ENCODE results near the gene CSNK1A1L. TPM values are rescaled to one million over a fixed set of nuclear protein-coding genes. Genes with fewer than 3 reads are reported as not detected.

CSNK1A1L gene
- total RNA-seq, 1 experiment from 2014 or later: not detected

GRCh38 chr13:37074703-37075102, 30.8 kb downstream of the CSNK1A1L start:
- Histone ChIP-seq H3K9me2 (ENCODE audit: insufficient read depth) (no peaks in the 10 kb centered on the region), H3K27ac (ENCODE audit: low read depth, low read length) (no peak overlapping the region), H2AFZ (ENCODE audit: low read depth, low read length, poor library complexity, severe bottlenecking) (no peak overlapping the region), H3K4me3 (replicated peaks in 1 of 2; ENCODE audit: low read depth in 1 of 2, low read length in 2 of 2) (no peak overlapping the region), H3K9me3 (ENCODE audit: control insufficient read depth in 1 of 2, insufficient read depth in 1 of 2, low read depth in 1 of 2, low read length in 2 of 2) (no peaks in the 10 kb centered on the region), H3K4me1 (ENCODE audit: control insufficient read depth in 1 of 2, insufficient read depth in 2 of 2, low read length in 2 of 2) (no peaks in the 10 kb centered on the region), H3K79me2 (ENCODE audit: insufficient read depth, low read length) (no peaks in the 10 kb centered on the region), H3K36me3 (ENCODE audit: control insufficient read depth in 1 of 2, insufficient read depth in 2 of 2, low read length in 2 of 2) (no peaks in the 10 kb centered on the region), H3K27me3 (ENCODE audit: insufficient read depth, low read length) (no peaks in the 10 kb centered on the region), H4K20me1 (ENCODE audit: insufficient read depth) (no peaks in the 10 kb centered on the region), H3K4me2 (ENCODE audit: low read length) (no peak overlapping the region), H3K9ac (ENCODE audit: low read length) (no peak overlapping the region)
- BruUV-seq (replicated peaks): no TSS peak
- ChIA-PET RAD21 (ENCODE audit: low non-redundant PET in 1 of 2, low total read pairs in 2 of 2, uncharacterized antibody in 2 of 2, unreplicated experiment in 2 of 2) (no interaction called here), POLR2A (no interaction called here), CTCF (no interaction called here)
- intact Hi-C loops (cut with micrococcal nuclease): loop anchor here (1.0 to 10.0 kb wide), 3 partner anchors 528 to 1841 kb away; partner anchors contain the start of gene UFM1
- peak; percentile 8 for DNase-seq (ENCODE audit: low read depth, low spot score)
- TF ChIP-seq RAD21 (IDR thresholded peaks at IDR 0.05; ENCODE audit: low read depth) (peak; percentile 35; the same call in 1 of the 2 replicates), FOSL1 (IDR thresholded peaks at IDR 0.05; ENCODE audit: low read depth) (no peak), CEBPB (IDR thresholded peaks at IDR 0.05; ENCODE audit: low read depth) (no peak), JUND (IDR thresholded peaks at IDR 0.05) (no peak)
- TF ChIP-seq, protein P1, sequence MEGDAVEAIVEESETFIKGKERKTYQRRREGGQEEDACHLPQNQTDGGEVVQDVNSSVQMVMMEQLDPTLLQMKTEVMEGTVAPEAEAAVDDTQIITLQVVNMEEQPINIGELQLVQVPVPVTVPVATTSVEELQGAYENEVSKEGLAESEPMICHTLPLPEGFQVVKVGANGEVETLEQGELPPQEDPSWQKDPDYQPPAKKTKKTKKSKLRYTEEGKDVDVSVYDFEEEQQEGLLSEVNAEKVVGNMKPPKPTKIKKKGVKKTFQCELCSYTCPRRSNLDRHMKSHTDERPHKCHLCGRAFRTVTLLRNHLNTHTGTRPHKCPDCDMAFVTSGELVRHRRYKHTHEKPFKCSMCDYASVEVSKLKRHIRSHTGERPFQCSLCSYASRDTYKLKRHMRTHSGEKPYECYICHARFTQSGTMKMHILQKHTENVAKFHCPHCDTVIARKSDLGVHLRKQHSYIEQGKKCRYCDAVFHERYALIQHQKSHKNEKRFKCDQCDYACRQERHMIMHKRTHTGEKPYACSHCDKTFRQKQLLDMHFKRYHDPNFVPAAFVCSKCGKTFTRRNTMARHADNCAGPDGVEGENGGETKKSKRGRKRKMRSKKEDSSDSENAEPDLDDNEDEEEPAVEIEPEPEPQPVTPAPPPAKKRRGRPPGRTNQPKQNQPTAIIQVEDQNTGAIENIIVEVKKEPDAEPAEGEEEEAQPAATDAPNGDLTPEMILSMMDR (IDR thresholded peaks at IDR 0.05 in 2 of 3, conservative IDR thresholded peaks at IDR 0.05 in 1 of 3; ENCODE audit: borderline replicate concordance in 1 of 3, insufficient read depth in 1 of 3, low read depth in 2 of 3, low read length in 2 of 3): peak in 2 of 3 experiments; percentile 14 to 59; a peak in 2 of 6 replicates
- peak; percentile 75 for ATAC-seq

GRCh38 chr13:37072024-37072423, 33.4 kb downstream of the CSNK1A1L start:
- Histone ChIP-seq H3K4me2 (ENCODE audit: low read length) (no peak overlapping the region), H3K27ac (ENCODE audit: low read depth, low read length) (no peak overlapping the region), H3K79me2 (ENCODE audit: insufficient read depth, low read length) (no peaks in the 10 kb centered on the region), H3K9me3 (ENCODE audit: control insufficient read depth in 1 of 2, insufficient read depth in 1 of 2, low read depth in 1 of 2, low read length in 2 of 2) (no peaks in the 10 kb centered on the region), H4K20me1 (ENCODE audit: insufficient read depth) (no peaks in the 10 kb centered on the region), H3K4me1 (ENCODE audit: control insufficient read depth in 1 of 2, insufficient read depth in 2 of 2, low read length in 2 of 2) (no peaks in the 10 kb centered on the region), H2AFZ (ENCODE audit: low read depth, low read length, poor library complexity, severe bottlenecking) (no peak overlapping the region), H3K4me3 (replicated peaks in 1 of 2; ENCODE audit: low read depth in 1 of 2, low read length in 2 of 2) (no peak overlapping the region), H3K9ac (ENCODE audit: low read length) (no peak overlapping the region), H3K36me3 (ENCODE audit: control insufficient read depth in 1 of 2, insufficient read depth in 2 of 2, low read length in 2 of 2) (no peaks in the 10 kb centered on the region), H3K9me2 (ENCODE audit: insufficient read depth) (no peaks in the 10 kb centered on the region), H3K27me3 (ENCODE audit: insufficient read depth, low read length) (no peaks in the 10 kb centered on the region)
- no TSS peak for BruUV-seq (replicated peaks)
- POLR2A ChIA-PET: no interaction called here
- CTCF ChIA-PET: no interaction called here
- RAD21 ChIA-PET (ENCODE audit: low non-redundant PET in 1 of 2, low total read pairs in 2 of 2, uncharacterized antibody in 2 of 2, unreplicated experiment in 2 of 2): interaction anchor here in 1 of 2 experiments (0.7 kb wide), 1 partner anchor 20 kb away, joined by 3 read pairs; no protein-coding TSS in a partner anchor
- ATAC-seq (no peak), DNase-seq (ENCODE audit: low read depth, low spot score) (no peak)
- intact Hi-C loops (cut with micrococcal nuclease): loop anchor here (10.0 kb wide), 1 partner anchor 1273 kb away; the partner anchor contains the start of gene UFM1
- TF ChIP-seq, protein P2, sequence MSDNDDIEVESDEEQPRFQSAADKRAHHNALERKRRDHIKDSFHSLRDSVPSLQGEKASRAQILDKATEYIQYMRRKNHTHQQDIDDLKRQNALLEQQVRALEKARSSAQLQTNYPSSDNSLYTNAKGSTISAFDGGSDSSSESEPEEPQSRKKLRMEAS (IDR thresholded peaks at IDR 0.05): no peak
- no peak for TF ChIP-seq EZH2 (IDR thresholded peaks at IDR 0.05)
- no peak for TF ChIP-seq SP1 (IDR thresholded peaks at IDR 0.05; ENCODE audit: low read depth)
- no peak for TF ChIP-seq TCF7L2 (IDR thresholded peaks at IDR 0.05; ENCODE audit: borderline replicate concordance, extremely low read depth, insufficient read depth, insufficient read length)
- no peak for TF ChIP-seq CBX3 (IDR thresholded peaks at IDR 0.05; ENCODE audit: low read depth)
- TF ChIP-seq, protein P1 (IDR thresholded peaks at IDR 0.05 in 2 of 3, conservative IDR thresholded peaks at IDR 0.05 in 1 of 3; ENCODE audit: borderline replicate concordance in 1 of 3, insufficient read depth in 1 of 3, low read depth in 2 of 3, low read length in 2 of 3): no peak
- TF ChIP-seq ZFX (IDR thresholded peaks at IDR 0.05): no peak
- TF ChIP-seq FOSL1 (IDR thresholded peaks at IDR 0.05; ENCODE audit: low read depth): no peak
- TF ChIP-seq SIN3A (IDR thresholded peaks at IDR 0.05; ENCODE audit: low read depth): no peak
- no peak for TF ChIP-seq POLR2AphosphoS5 (IDR thresholded peaks at IDR 0.05; ENCODE audit: low read depth, low read length)
- TF ChIP-seq YY1 (IDR thresholded peaks at IDR 0.05; ENCODE audit: extremely low read depth, insufficient replicate concordance, low read depth, low read length): no peak
- no peak for TF ChIP-seq CEBPB (IDR thresholded peaks at IDR 0.05; ENCODE audit: low read depth)
- TF ChIP-seq EZH2phosphoT487 (IDR thresholded peaks at IDR 0.05; ENCODE audit: borderline replicate concordance): no peak
